Endodermal cell (in vitro differentiated cells): Measurements from ENCODE around the gene HESX1. TPM values are rescaled to one million over a fixed set of nuclear protein-coding genes. Genes with fewer than 3 reads are reported as not detected.

Source experiments
- DNase-seq: peaks from one replicate; pipeline ENCODE4 v3.0.0-alpha.2; 2017
- H3K27ac ChIP-seq: 2 replicates; pipeline ENCODE4 v1.5.1; 2013; ENCODE audit warnings: mild to moderate bottlenecking, low read depth, low read length, moderate library complexity
- H3K27me3 ChIP-seq: 2 replicates; pipeline ENCODE4 v1.6.1; 2013; ENCODE audit warnings: mild to moderate bottlenecking, low read length, moderate library complexity; ENCODE audit not compliant: insufficient read depth, control insufficient read depth, poor library complexity, severe bottlenecking
- H3K36me3 ChIP-seq: 2 replicates; pipeline ENCODE4 v1.7.0; 2013; ENCODE audit warnings: mild to moderate bottlenecking, low read length, moderate library complexity; ENCODE audit not compliant: control insufficient read depth, insufficient read depth
- H3K4me1 ChIP-seq: one replicate; pipeline ENCODE4 v1.7.0; 2013; ENCODE audit warnings: low read length; ENCODE audit not compliant: control insufficient read depth, insufficient read depth
- H3K4me3 ChIP-seq: 2 replicates; pipeline ENCODE4 v1.5.1; 2013; ENCODE audit warnings: mild to moderate bottlenecking, low read length, moderate library complexity
- H3K9ac ChIP-seq: 2 replicates; pipeline ENCODE4 v1.6.1; 2013; ENCODE audit warnings: mild to moderate bottlenecking, low read length, moderate library complexity; ENCODE audit not compliant: poor library complexity, severe bottlenecking; ENCODE audit errors: extremely low read depth
- H3K9me3 ChIP-seq: 2 replicates; pipeline ENCODE4 v1.6.1; 2013; ENCODE audit warnings: mild to moderate bottlenecking, low read length, moderate library complexity; ENCODE audit not compliant: control insufficient read depth
- H3K27ac Mint-ChIP-seq: 2 replicates; pipeline ENCODE4 v1.8.0; 2020; ENCODE audit warnings: mixed read lengths
- H3K27me3 Mint-ChIP-seq: 2 replicates; pipeline ENCODE4 v1.8.0; 2021; ENCODE audit warnings: mild to moderate bottlenecking, mixed read lengths; ENCODE audit not compliant: insufficient read depth
- H3K36me3 Mint-ChIP-seq: 2 replicates; pipeline ENCODE4 v1.8.0; 2020; ENCODE audit warnings: low read depth, mixed read lengths
- H3K4me1 Mint-ChIP-seq: 2 replicates; pipeline ENCODE4 v1.8.0; 2020; ENCODE audit warnings: mixed read lengths
- H3K4me3 Mint-ChIP-seq: 2 replicates; pipeline ENCODE4 v1.8.0; 2020; ENCODE audit warnings: mild to moderate bottlenecking, moderate library complexity, mixed read lengths
- H3K9me3 Mint-ChIP-seq: 2 replicates; pipeline ENCODE4 v1.8.0; 2020; ENCODE audit warnings: mild to moderate bottlenecking, mixed read lengths
- WGBS, 2 experiments: methylation state at CpG; one replicate each; pipeline versions ENCODE4 v1.1.5 to v1.1.7; 2013; ENCODE audit warnings: missing lambda C conversion rate in 2 of 2, mixed read lengths in 1 of 2; ENCODE audit not compliant: insufficient coverage in 1 of 2, insufficient read length in 1 of 2; 5-methylcytosine and 5-hydroxymethylcytosine counted together
- total RNA-seq, 2 donors: library from RNA; stranded (reverse); fragmentation: NEBNext Ultra II Directional in 1 of 2; extraction: Animal tissue kit (Norgen Biotek cat#: 25700) in 1 of 2; gene quantifications; 2 replicates in 1 of 2; 3 replicates in 1 of 2; pipeline ENCODE4 v1.2.1, GENCODE V29; 2021
- TF ChIP-seq, protein P1 (sequence below): fragments of 200-600 bp; sonication (generic); conservative IDR thresholded peaks from 2 replicates; pipeline ENCODE4 v1.5.0; 2021; ENCODE audit warnings: antibody characterized with exemption, mild to moderate bottlenecking

The HESX1 gene
- total RNA-seq, 2 donors from 2014 or later: 3.8 to 8.0 TPM

DNA sequence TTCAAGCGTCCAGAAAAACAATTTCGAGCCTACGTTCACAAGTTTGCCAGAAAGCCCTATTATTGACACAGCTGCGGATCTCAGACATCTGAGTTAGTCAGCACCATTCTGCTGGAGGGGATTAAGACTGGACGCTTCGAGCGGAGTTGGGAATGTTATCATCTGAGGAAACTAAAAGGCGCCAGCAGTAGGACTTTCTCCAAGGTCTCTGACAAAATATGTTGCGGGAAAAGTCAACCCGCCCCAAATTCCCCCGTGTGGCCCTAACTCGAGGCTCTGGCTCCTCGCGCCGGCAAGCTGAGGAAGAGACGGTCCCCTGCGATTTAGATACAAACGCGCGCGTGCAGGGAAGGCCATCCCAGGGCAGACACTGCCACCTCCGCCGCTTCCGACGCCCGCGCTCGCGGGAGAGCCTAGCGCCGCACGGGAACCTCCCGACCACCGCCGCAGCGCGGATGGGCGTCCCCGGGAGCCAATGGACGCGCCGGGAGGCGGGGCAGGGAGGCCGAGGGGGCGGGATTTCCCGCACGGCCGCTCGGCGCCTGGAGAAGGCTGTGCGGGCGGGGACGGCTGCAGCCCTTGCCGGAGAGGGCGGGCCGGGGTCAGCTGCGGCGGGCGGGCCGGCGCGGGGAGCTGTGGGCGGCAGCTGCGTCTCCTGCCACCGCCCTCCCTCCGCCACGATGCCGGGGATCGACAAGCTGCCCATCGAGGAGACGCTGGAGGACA lies 27.6 kb upstream of the HESX1 start, which contains the start of gene APPL1:
Gene APPL1, plus strand, starts transcription at position 526 of the 726 bp plus-strand sequence. Its CDS starts 155 bp downstream, at position 681.
- peak; percentile 98 for DNase-seq
- H3K4me3 Mint-ChIP-seq: peak within 1 kb of the TSS; percentile 88

GRCh38 chr3:57226176-57226575 lies 26.4 kb upstream of the HESX1 start:
- H3K36me3 Mint-ChIP-seq: no peaks in the 10 kb centered on the region
- H3K27me3 Mint-ChIP-seq: no peaks in the 10 kb centered on the region
- no peaks in the 10 kb centered on the region for H3K36me3 ChIP-seq
- H3K9me3 ChIP-seq: no peaks in the 10 kb centered on the region
- peaks cover 3% of the 10 kb centered on the region for H3K4me1 ChIP-seq
- no peak overlapping the region for H3K9ac ChIP-seq
- H3K4me3 ChIP-seq: no peak overlapping the region
- no peaks in the 10 kb centered on the region for H3K9me3 Mint-ChIP-seq
- peaks cover 18% of the 10 kb centered on the region for H3K4me1 Mint-ChIP-seq
- H3K27me3 ChIP-seq: no peaks in the 10 kb centered on the region
- H3K27ac Mint-ChIP-seq: no peak overlapping the region
- no peak for DNase-seq
- no peak overlapping the region for H3K4me3 Mint-ChIP-seq
- TF ChIP-seq, protein P1, sequence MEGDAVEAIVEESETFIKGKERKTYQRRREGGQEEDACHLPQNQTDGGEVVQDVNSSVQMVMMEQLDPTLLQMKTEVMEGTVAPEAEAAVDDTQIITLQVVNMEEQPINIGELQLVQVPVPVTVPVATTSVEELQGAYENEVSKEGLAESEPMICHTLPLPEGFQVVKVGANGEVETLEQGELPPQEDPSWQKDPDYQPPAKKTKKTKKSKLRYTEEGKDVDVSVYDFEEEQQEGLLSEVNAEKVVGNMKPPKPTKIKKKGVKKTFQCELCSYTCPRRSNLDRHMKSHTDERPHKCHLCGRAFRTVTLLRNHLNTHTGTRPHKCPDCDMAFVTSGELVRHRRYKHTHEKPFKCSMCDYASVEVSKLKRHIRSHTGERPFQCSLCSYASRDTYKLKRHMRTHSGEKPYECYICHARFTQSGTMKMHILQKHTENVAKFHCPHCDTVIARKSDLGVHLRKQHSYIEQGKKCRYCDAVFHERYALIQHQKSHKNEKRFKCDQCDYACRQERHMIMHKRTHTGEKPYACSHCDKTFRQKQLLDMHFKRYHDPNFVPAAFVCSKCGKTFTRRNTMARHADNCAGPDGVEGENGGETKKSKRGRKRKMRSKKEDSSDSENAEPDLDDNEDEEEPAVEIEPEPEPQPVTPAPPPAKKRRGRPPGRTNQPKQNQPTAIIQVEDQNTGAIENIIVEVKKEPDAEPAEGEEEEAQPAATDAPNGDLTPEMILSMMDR: no peak
- WGBS, 2 experiments: 71 to 97% methylated on average over 1 to 2 of the region's 2 CpGs
- H3K27ac ChIP-seq: no peak overlapping the region

More for the DNA sequence above, 27.6 kb upstream of the HESX1 start, which contains the start of gene APPL1:
- Histone ChIP-seq H3K27me3 (no peaks in the 10 kb centered on the region), H3K27ac (peak within 1 kb of the TSS; percentile 69), H3K9me3 (no peaks in the 10 kb centered on the region), H3K9ac (peak within 1 kb of the TSS; percentile 59), H3K36me3 (peaks cover 6% of the 10 kb centered on the region), H3K4me1 (peaks cover 3% of the 10 kb centered on the region), H3K4me3 (peak within 1 kb of the TSS; percentile 83)
- no peaks in the 10 kb centered on the region for H3K27me3 Mint-ChIP-seq
- 1 to 11% methylated on average over 14 to 71 of the region's 71 CpGs for WGBS, 2 experiments
- peaks cover 18% of the 10 kb centered on the region for H3K4me1 Mint-ChIP-seq
- H3K9me3 Mint-ChIP-seq: no peaks in the 10 kb centered on the region
- H3K36me3 Mint-ChIP-seq: peaks cover 3% of the 10 kb centered on the region
- TF ChIP-seq, protein P1: no peak
- peak within 1 kb of the TSS; percentile 97 for H3K27ac Mint-ChIP-seq

DNA sequence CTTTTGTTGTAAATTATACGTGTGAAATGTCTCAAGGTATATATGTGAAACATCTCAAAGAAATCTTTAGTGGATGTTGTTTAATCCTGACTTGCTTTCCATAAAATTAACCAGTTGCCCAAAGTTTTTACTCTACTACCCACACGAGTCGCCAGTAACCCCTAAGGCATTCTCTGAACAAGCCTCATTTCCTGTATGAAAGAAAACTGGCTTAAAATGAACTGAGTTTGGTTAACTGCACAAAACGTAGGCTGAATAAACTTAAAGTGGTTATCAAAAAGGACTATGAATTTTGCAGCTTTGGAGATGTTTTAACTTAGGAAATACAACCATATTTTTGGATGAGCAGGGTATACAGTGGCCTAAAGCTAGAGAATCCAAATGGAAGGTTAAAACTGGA lies 25.1 kb upstream of the HESX1 start:
- H3K36me3 ChIP-seq: no peaks in the 10 kb centered on the region
- no peaks in the 10 kb centered on the region for H3K36me3 Mint-ChIP-seq
- peaks cover 3% of the 10 kb centered on the region for H3K4me1 ChIP-seq
- no peaks in the 10 kb centered on the region for H3K27me3 ChIP-seq
- no peaks in the 10 kb centered on the region for H3K27me3 Mint-ChIP-seq
- no peak overlapping the region for H3K27ac ChIP-seq
- H3K27ac Mint-ChIP-seq: no peak overlapping the region
- H3K9ac ChIP-seq: no peak overlapping the region
- H3K4me1 Mint-ChIP-seq: peaks cover 18% of the 10 kb centered on the region
- no peaks in the 10 kb centered on the region for H3K9me3 Mint-ChIP-seq
- no peak overlapping the region for H3K4me3 ChIP-seq
- H3K9me3 ChIP-seq: no peaks in the 10 kb centered on the region
- 86 to 92% methylated on average over 3 to 4 of the region's 4 CpGs for WGBS, 2 experiments
- no peak for DNase-seq
- no peak overlapping the region for H3K4me3 Mint-ChIP-seq
- TF ChIP-seq, protein P1: no peak
